Heart right ventricle (tissue), 16 donors: ENCODE measurements around the gene SRPK1. TPM values are rescaled to one million over a fixed set of nuclear protein-coding genes. Genes with fewer than 3 reads are reported as not detected.
"Not testable (repeated sequence)": the region's sequence is repeated elsewhere in the genome, so short reads cannot be mapped to it uniquely, and the experiment has no call there.

Experiments
- ATAC-seq, 8 donors: fragments of 200-7000 bp; cut with Tn5 transposase; one replicate each; pipeline ENCODE4 v1.9.1; 2020; ENCODE audit warnings: mild to moderate bottlenecking in 8 of 8, moderate library complexity in 8 of 8, moderate number of reproducible peaks in 1 of 8
- DNase-seq, 2 donors: peaks; one replicate each; pipeline ENCODE4 v3.0.0-alpha.2; 2020
- H3K27ac ChIP-seq, 10 donors: fragments of 200-600 bp; sonication (generic) in 2 of 10; one replicate each; pipeline versions ENCODE4 v1.5.0 to v1.8.0; 2020 to 2022; ENCODE audit warnings: mild to moderate bottlenecking in 3 of 10
- H3K27me3 ChIP-seq, 7 donors: fragments of 200-600 bp; one replicate each; pipeline ENCODE4 v1.8.0; 2021 to 2022; ENCODE audit warnings: mild to moderate bottlenecking in 2 of 7
- H3K36me3 ChIP-seq, 9 donors: fragments of 200-600 bp; sonication (generic) in 1 of 9; one replicate each; pipeline versions ENCODE4 v1.5.0 to v1.8.0; 2020 to 2022; ENCODE audit warnings: mild to moderate bottlenecking in 2 of 9
- H3K4me1 ChIP-seq, 9 donors: fragments of 200-600 bp; sonication (generic) in 1 of 9; one replicate each; pipeline versions ENCODE4 v1.5.0 to v1.8.0; 2020 to 2022; ENCODE audit warnings: mild to moderate bottlenecking in 4 of 9
- H3K4me3 ChIP-seq, 10 donors: fragments of 200-600 bp; sonication (generic) in 2 of 10; one replicate each; pipeline versions ENCODE4 v1.5.0 to v1.8.0; 2020 to 2022; ENCODE audit warnings: mild to moderate bottlenecking in 7 of 10, moderate library complexity in 2 of 10
- H3K9me3 ChIP-seq, 11 donors: fragments of 200-600 bp in 10 of 11; sonication (generic) in 2 of 11; one replicate each; pipeline versions ENCODE4 v1.5.0 to v1.8.0; 2013 to 2022; ENCODE audit warnings: mild to moderate bottlenecking in 2 of 11, control low read depth in 1 of 11, moderate library complexity in 1 of 11
- WGBS, 2 donors: extraction: QIAGEN DNeasy Blood & Tissue Kit; methylation state at CpG; one replicate each; pipeline ENCODE4 v1.1.7; 2013; ENCODE audit warnings: inconsistent platforms in 1 of 2; 5-methylcytosine and 5-hydroxymethylcytosine counted together
- intact Hi-C, 10 donors: fragments of 100-400 bp; cut with DNase I; formaldehyde crosslinking; loops; one replicate each; pipeline versions ENCODE4 v1.11.1 to v1.14.2; 2022
- polyA plus RNA-seq, 2 donors: library from polyadenylated mRNA; stranded (reverse); fragments of 200-250 nt; gene quantifications; one replicate each; pipeline ENCODE4 v1.2.3, GENCODE V29; 2013
- total RNA-seq, 10 donors: library from RNA; stranded (reverse); fragmentation: NEBNext Ultra II Directional in 3 of 10; extraction: Animal tissue kit (Norgen Biotek cat#: 25700) in 3 of 10; gene quantifications; one replicate each; pipeline versions ENCODE4 v1.2.1 to v1.2.4, GENCODE V29; 2021 to 2023
- TF ChIP-seq, protein P1 (sequence below), 9 donors: fragments of 200-600 bp; sonication (generic) in 2 of 9; IDR thresholded peaks; one replicate each; pipeline versions ENCODE4 v1.5.0 to v1.8.0; 2021 to 2022; ENCODE audit warnings: antibody characterized with exemption in 9 of 9, mild to moderate bottlenecking in 5 of 9, moderate library complexity in 1 of 9
- donor health status: Arrhythmogenic right ventricular cardiomyopathy.
- donor health status: ischemic (EF 13 %, LVEDD 7.1; RV severe dilation, severe dysfunction).
- donor health status: healthy with polysubstance abuse.
- donor health status: DM: no; HTN: yes; CAD: no.
- donor health status: DM: no; HTN: no; CAD: no.
- donor health status: ischemic (EF 25% LVEDD 6.9; RV normal size, moderate dysfunction).
- donor health status: ischemic (EF 25% LVEDD 5.7; RV mildly dilated, moderate dysfunction).
- donor health status: healthy.
- donor health status: DM: yes; HTN: yes; CAD: no.
- donor health status: Ischemic cardiomyopathy.
- donor health status: ischemic (EF 35%, LVEDD 5.7; RV mildly dilated, moderate dysfunction).
- donor health status: nonischemic (EF 11% LVEDD 7.7; RV severe dilation, severe dysfunction).
- donor health status: DM: yes; HTN: yes; CAD: no.
- donor health status: PGD.
- donor health status: ischemic (EF 29% LVEDD 5.4; RV normal size, mild dysfunction).
- donor health status: nonischemic (EF 23%, LVEDD 6.1; RV moderate dilation, normal function).

Gene SRPK1
- total and polyA plus RNA-seq, 12 donors: 6.0 to 25.6 (median 17.4) TPM

DNA sequence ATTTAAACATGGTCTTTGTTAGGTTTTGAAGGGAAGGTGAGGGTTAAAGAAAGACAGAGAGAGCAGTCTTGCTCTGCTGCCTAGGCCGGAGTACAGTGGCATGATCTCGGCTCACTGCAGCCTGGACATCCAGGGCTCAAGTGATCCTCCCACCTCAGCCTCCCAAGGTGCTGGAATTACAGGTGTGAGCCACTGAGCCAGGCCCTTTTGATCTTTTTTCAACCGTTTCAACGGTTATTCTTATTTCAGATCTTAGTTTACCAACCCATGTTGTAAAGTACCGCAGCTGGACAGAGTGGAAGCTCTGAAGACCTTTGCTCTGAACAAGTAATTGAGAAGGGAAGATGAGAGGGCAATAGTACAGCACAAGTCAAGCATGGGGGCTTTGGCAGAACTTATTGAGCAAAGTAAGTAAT, 1.2 kb upstream of the SRPK1 start:
- H3K27ac ChIP-seq: no peak overlapping the region
- no peaks in the 10 kb centered on the region for H3K9me3 ChIP-seq
- TF ChIP-seq, protein P1, sequence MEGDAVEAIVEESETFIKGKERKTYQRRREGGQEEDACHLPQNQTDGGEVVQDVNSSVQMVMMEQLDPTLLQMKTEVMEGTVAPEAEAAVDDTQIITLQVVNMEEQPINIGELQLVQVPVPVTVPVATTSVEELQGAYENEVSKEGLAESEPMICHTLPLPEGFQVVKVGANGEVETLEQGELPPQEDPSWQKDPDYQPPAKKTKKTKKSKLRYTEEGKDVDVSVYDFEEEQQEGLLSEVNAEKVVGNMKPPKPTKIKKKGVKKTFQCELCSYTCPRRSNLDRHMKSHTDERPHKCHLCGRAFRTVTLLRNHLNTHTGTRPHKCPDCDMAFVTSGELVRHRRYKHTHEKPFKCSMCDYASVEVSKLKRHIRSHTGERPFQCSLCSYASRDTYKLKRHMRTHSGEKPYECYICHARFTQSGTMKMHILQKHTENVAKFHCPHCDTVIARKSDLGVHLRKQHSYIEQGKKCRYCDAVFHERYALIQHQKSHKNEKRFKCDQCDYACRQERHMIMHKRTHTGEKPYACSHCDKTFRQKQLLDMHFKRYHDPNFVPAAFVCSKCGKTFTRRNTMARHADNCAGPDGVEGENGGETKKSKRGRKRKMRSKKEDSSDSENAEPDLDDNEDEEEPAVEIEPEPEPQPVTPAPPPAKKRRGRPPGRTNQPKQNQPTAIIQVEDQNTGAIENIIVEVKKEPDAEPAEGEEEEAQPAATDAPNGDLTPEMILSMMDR (IDR thresholded peaks at IDR 0.05): no peak
- 81 to 89% methylated on average over 5 of the region's 5 CpGs for WGBS, 2 donors
- ATAC-seq: no peak
- peaks cover 5 to 38% (median 29%) of the 10 kb centered on the region in 9 donors for H3K4me1 ChIP-seq
- peak overlapping the region in 1 of 10 donors; percentile 87 for H3K4me3 ChIP-seq
- no peak for DNase-seq
- H3K27me3 ChIP-seq: no peaks in the 10 kb centered on the region
- intact Hi-C loops: no loop called here
- H3K36me3 ChIP-seq: no peaks in the 10 kb centered on the region

DNA sequence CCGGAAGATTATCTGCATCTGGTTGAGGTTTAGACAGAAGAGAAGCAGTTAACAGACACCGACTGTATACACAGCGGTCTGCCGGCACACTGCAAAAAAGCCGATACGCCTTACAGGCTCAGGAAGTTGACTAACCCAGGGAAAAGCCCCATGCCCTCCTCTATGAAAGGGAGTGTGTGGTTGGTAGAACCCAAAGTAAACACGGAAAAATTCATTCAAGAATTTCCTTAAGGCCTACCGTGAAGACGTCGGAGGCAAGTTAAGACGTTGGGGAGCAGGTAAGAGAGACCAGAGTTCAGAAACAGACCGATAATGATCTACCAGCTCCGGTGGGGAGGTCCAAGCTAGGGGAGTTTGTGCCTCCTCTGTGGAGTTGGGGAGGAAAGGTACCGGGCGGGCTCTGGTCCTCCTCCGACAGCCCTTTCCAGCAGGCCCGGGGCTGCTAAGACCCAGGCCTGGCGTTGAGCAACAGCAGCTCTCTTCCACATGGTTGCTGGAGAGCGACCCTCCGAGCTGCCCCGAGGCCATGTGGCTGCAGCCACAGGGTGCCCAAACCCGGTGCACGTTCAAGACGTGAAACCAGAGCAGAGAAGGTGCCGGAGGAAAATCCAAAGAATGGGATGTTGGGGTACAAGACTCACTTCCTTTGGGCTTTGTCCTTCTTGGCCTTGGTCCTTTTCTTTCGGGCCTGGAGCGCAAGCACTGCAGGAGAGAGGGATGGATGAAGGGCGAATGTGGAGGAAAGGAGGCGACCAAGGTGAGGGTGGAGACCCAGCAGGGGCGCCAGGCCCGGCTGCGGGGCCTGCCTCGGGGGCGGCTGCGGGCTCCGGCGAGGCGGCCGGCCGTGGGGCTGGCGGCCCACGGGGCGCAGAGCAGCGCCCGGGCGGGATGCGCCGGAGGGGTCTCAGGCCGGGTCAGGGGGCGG, 809 bp downstream of the SRPK1 start:
- ATAC-seq (peak in 7 of 8 donors; percentile 13 to 57 (median 37)), DNase-seq (peak in 1 of 2 donors; percentile 16)
- TF ChIP-seq, protein P1 (IDR thresholded peaks at IDR 0.05): no peak
- peaks cover 5 to 38% (median 29%) of the 10 kb centered on the region in 9 donors for H3K4me1 ChIP-seq
- intact Hi-C loops: no loop called here
- no peaks in the 10 kb centered on the region for H3K27me3 ChIP-seq
- WGBS, 2 donors: 3 to 4% methylated on average over 48 to 50 of the region's 50 CpGs
- H3K4me3 ChIP-seq: peak overlapping the region; percentile 73 to 94 (median 85)
- H3K27ac ChIP-seq: peak overlapping the region in 9 of 10 donors; percentile 49 to 92 (median 78)
- H3K36me3 ChIP-seq: peaks cover 0 to 6% (median 0%) of the 10 kb centered on the region in 9 donors
- H3K9me3 ChIP-seq: no peaks in the 10 kb centered on the region

GRCh38 chr6:35919085-35919826, 1.6 kb downstream of the SRPK1 start:
- no peaks in the 10 kb centered on the region for H3K27me3 ChIP-seq
- DNase-seq: no peak
- H3K4me1 ChIP-seq: peaks cover 5 to 38% (median 29%) of the 10 kb centered on the region in 9 donors
- intact Hi-C loops: no loop called here
- H3K9me3 ChIP-seq: no peaks in the 10 kb centered on the region
- WGBS, 2 donors: 38 to 43% methylated on average over 9 of the region's 9 CpGs
- TF ChIP-seq, protein P1 (IDR thresholded peaks at IDR 0.05): no peak
- peaks cover 0 to 14% (median 0%) of the 10 kb centered on the region in 9 donors for H3K36me3 ChIP-seq
- H3K4me3 ChIP-seq: peak overlapping the region in 9 of 10 donors; percentile 73 to 94 (median 83)
- ATAC-seq: peak in 1 of 8 donors; percentile 11
- H3K27ac ChIP-seq: peak overlapping the region in 4 of 10 donors; percentile 77 to 92 (median 86)

DNA sequence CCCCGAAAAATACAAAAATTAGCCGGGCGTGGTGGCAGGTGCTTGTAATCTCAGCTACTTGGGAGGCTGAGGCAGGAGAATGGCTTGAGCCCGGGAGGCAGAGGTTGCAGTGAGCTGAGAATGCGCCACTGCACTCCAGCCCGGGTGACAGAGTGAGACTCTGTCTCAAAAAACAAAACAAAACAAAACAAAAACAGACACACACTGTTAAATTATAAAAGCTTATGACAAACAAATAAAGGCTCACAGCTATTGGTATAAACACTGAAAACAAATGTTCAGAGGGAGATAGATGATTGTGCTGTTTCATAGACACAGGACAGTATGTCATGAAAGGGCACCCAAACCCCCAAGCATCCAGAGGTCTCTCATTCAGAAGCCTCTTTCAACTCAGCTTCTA, 4.0 kb downstream of the SRPK1 start:
- DNase-seq, H3K4me3 ChIP-seq, H3K27me3 ChIP-seq, H3K9me3 ChIP-seq, intact Hi-C loops, H3K27ac ChIP-seq, ATAC-seq: not testable (repeated sequence)
- H3K4me1 ChIP-seq: peaks cover 5 to 37% (median 28%) of the 10 kb centered on the region in 9 donors
- 92 to 95% methylated on average over 6 of the region's 6 CpGs for WGBS, 2 donors
- H3K36me3 ChIP-seq: peaks cover 0 to 38% (median 0%) of the 10 kb centered on the region in 9 donors
